ENCODE results near the gene PAX7.
"Not testable (repeated sequence)": the region's sequence is repeated elsewhere in the genome, so short reads cannot be mapped to it uniquely, and the experiment has no call there.

The PAX7 gene

DNA sequence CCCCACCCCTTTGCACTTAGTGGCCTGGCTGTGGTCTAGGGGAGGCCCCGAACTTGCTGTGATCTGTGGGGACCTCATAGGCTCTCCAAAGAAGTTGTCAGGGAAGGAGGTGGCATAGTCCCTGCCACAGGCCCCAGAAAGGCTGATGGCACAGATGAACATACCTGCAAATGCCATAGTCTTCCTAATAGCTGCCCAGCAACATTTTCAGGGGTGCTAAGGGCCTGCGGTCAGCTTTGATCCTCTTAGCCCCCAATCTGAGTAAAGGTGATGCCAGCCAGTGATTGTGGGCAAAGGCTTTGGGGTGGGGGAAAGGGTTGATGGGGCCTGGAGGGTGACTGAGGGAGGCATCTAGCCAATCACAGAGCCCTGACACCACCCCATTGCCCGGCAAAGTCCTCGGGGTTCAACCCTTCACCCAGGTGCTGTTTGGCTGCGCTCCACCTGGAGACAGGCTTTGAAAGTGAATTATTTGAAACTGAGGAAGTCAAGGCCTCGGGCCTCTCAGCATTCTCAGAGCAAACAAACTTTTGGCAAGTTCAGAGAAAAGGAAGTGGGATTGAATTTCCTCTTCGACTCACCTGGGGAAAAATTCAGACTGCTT lies 35.8 kb downstream of the PAX7 start:
- DNase-seq: no peak

DNA sequence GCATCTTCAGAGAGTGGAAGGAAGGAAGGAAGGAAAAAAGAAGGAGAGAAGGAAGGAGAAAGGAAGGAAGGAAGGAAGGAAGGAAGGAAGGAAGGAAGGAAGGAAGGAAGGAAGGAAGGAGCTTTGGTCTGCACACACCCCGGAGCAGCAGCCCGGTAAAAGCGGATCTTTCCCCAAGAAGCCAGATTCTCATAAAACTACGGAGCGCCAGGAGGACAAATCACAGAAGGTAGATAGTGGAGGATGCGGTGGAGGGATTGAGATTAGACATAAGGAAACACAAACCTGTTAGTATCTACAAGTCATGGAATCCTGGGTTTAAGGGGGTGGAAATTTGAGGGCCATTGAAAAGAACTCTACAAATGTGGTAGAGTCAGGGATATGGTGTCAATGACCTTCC lies 36.7 kb downstream of the PAX7 start:
- no peak for DNase-seq

DNA sequence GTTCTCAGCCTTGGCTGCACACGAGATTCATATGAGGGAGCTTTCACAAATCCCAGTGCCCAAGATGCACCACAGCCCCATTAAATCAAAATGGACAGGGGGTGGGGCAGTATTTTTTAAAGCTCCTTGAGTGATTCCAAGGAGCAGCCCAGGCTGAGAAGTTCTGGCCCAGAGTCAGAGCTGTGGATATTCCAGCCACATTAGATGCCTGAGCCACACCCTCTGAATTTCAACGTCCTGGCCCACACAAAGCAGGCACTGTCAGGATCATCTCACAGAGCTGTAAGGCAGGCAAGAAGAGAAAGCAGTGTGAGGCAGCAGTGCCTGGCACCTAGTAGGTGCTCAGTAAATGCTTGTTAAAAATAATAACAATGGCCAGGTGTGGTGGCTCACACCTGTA lies 37.4 kb downstream of the PAX7 start:
- DNase-seq: no peak

DNA sequence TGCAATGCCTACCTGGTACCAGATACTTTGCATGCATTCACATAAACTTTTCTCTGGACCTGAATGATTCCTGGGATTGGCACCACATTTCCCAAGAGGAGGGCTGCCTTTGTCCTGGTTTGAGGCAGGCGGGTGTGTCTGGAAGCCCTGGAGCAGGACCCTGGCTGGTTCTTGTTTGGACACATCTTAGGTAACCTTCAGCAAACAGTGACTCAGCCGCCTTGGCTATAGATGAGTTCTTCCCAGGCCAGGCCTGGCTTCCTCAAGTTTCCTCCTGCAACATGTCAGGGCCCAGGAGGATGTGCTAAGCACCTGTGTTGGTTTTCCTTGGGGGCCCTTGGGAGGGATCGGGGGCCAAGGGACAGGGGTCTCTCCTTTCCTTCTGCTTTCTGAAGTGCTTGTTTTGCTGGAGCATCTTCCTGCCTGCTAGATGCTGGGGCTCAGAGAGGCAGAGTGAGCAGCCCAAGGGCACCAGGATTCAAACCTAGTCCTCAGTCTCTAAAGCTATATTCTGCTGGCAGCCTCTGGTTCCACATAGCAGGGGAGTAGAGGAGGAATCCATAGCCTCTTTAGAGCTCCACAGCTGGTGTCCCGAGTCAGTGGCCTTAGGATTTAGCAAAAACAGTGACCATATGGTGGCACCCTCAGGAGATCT lies 38.2 kb downstream of the PAX7 start:
- DNase-seq: no peak

DNA sequence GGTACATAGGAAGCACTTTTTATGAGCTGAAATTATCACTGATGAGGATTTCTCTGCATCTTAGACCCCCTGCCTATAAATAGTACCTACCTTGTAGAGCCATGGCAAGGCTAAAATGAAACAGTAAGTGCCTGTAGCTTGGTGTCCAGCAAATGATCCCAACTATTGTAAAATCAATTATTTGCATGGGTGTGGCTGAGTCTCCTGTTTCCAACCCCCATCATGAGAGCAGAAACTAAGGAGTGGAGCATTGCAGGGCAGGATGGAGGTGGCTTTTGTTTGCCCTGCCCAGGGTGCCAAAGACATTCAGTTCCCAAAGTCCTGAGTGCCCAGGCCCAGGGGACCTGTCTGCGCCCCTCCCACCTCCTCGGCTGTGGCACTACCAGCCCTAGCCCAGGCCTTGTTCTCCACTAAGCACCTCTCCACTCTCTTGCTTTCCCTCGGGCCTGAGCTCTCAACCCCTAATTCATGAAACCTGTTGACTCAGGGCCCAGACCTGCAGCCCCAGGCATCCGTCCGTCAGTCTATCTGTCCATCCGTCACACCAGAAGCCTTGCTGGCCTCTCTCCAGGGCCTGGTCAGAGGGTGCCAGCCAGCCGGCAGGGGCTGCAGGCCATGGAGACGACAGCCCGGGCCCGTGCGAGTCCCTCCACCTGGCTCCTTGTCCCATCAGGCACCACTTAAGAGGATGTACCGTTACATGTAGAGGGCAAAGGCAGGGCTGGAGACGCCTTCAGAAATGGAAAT lies 39.6 kb downstream of the PAX7 start:
- no peak for DNase-seq

DNA sequence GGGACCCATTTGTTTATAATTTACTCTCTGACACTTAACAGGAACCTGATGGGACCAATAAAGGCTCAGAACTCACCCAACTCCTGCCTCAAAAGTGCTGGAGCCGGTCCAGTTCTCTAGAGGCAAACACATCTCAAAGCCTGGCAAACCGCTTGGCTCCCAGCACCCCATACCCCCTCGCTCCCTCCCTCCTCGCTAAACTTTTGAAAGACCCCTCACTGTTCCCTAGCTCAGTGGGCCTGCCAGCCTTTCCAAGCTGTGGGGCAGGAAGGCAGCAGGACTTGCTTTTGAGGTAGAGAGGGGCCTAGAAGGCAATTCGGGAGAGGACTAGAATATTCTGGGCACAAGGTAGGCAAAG lies 40.2 kb downstream of the PAX7 start:
- no peak for DNase-seq

DNA sequence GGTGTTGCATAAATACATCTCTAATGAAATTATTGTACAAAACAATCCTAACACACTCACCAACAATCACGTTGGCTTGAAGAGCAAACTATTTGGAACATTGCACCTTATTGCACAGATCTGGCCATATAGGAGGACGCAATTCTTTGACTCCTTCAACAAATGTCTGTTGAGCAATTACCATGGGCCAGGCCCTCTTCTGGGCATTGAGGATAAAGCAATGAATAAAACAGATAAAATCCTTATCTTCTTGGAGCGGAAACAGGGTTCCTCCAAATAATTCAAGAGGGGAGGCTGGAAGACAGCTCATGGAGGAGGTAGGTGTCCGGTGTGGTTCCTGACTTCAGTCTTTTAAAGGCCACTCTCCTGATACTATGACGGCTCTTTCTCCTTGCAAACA lies 43.3 kb downstream of the PAX7 start:
- no peak for DNase-seq

DNA sequence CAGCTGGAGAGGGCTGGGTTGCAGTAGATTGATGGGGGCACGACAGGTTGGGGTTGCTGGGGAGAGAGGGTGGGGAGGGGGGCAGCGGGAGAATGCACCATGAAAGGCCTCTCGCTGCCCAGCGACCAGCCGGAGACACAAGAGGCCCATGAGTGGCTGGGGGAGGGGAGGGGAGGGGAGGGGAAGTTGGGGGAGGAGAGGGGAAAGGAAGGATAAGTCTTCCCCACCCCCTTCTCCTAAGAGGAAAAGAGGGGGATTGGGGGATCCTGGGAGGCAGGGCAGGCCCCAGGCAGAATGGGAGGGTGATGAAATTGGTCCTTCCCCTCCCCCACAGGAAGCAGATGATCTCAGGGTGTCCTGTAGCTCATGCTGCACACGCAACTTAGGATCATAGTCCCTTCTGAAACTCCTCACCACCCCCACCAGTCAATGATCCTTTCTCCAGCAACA lies 45.7 kb downstream of the PAX7 start:
- DNase-seq: no peak

DNA sequence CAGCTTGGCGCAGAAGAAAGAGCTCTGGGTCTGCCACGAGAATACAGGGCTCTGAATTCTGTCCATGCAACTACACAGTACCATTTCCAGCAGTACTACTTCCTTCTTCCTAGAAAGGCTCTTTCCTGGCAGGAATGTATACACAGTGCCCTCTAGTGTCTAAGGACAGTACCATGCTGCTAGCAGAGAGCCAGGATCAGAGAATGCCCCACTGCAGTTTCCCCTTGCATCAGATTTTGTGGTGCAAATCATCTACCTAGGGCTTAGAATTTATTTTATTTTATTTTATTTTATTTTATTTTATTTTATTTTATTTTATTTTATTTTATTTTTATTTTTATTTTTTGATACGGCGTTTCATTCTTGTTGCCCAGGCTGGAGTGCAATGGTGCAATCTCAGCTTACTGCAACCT lies 50.8 kb downstream of the PAX7 start:
- DNase-seq: no peak

DNA sequence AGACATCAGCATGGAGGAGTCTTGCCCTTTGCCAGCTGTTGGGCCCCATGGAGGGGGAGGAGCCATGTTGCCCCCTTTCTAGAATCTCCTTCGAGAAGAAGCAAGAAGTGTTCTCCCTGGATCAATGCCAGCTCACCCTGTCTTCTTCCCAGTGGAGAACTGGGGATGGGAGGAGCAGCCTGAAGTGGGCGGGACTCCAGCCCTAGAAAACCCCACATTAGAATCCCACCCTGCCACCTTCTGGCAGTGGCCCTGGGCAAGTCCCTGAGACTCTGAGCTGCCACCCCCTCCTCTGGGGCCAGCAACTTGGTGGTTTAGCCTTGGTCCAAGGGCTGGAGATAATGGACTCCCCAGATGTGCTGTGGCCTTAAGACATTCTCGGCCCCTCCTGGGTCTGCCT lies 51.7 kb downstream of the PAX7 start:
- DNase-seq: no peak

DNA sequence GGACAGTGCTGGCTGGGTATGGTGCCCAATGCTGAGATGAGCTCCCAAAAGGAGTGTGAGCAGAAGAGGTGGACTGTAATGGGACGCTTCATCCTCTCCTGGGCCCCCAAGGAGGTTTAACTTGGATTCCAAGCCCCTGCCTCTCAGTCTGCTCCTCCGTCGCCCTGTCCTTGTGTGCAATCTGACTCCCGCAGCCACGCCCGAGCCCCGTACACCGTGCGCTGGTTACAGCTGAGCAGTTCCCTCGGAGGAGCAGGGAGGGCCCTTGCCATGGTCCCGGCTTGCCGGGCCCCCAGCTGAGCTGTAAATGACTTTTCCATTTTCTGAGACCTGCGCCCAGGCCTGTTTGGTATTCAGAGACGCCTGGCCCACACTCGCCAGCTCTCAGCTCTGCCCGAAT lies 53.7 kb downstream of the PAX7 start:
- no peak for DNase-seq

DNA sequence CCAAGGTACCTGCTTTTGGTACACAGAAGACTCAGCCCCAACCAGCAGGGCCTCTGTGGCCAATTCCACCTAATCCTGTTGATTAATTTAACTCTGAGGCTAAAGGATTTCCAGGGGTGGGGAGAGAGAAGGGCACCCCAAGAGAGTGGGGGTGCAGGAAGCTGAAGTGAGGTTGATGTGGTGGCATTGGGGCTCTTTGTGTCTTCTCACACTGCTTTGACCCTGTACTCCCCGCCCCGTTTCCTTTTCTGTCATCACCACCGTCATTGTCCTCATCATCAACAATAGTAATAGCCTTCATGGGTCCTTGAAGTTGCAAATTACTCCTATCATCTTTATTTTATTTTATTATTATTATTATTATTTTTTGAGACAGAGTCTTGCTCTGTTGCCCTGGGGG lies 55.9 kb downstream of the PAX7 start:
- no peak for DNase-seq

DNA sequence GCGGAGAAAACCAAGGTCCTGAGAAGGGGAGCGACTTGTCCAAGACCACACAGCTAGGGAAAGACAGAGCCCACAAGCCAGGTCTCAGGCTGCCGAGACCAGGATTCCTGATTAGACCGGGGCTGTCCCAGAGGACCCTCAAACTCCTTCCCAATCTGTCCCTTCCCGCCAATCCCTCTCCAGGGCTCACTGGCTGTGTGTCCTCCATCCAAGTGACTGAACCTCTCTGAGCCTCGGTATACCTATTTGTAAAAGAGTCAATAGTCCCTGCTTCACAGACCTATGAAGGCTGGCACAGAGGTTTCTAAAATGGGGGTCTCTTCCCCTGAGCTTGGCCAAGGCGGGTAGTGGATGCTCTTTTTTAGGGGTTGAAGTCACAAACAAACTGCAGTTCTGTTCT lies 56.6 kb downstream of the PAX7 start:
- no peak for DNase-seq

DNA sequence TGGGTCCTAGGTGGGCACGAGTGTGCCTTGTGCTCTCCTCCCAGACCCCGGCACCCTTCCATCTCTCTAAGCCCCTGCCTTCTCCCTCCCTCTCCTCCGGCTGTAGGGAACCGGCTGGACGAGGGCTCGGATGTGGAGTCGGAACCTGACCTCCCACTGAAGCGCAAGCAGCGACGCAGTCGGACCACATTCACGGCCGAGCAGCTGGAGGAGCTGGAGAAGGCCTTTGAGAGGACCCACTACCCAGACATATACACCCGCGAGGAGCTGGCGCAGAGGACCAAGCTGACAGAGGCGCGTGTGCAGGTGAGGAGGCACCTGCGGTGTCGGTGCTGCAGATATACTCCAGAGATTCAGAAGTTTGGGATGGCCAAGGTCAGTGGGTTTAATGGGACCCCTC lies 61.0 kb downstream of the PAX7 start:
- no peak for DNase-seq

DNA sequence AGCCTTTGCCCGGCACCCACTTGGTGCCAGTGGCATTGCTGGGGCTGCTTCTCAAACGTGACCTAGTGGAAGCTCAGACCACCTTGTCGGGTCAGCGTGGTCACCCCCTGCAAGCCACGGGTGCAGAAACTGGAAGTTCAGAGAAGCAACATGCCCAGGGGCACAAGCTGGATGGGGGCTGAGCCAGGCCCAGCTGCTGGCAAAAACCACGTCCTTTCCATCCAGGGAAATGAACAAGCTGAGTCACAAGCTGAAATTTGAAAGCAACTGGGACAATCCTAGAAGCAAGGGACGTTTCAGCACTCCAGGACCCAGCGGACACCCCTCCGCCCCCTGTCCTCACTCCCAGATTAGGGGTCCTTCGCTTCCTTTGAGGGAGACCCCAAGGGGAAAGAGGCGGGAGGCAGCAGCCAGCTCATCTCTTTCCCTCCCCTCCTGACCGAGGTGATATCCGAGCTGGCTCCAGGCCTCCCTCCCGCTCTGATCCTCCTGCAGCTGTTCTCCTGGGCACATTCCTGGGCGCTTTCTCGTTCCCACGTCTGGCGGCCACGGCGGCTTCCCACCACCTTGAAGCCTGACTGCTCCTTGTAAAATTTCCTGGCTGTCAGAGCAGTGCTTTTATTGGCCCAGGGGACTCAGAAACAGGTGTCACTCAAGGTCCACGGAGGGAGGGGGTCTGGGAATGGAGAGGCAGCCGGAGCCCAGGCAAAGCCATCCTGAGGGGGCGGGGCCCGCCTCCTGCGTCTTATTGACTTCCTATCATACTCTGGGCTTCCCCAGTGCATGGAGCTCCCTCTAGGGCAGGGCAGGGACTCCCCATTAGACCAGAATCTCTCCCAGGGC lies 62.8 kb downstream of the PAX7 start:
- no peak for DNase-seq

DNA sequence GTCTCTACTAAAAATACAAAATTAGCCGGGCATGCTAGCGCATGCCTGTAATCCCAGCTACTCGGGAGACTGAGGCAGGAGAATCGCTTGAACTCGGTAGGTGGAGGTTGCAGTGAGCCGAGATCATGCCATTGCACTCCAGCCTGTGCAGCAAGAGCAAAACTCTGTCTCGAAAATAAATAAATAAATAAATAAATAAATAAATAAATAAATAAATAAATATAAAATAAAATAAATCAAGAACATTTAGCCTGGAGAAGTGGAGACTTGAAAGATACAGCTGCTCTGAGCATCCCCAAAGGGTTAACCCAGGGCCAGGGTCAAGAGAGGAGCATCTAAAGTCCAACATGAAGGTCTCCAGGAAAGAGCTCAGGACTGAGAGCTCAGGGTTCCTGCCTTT lies 63.6 kb downstream of the PAX7 start:
- not testable (repeated sequence) for DNase-seq

DNA sequence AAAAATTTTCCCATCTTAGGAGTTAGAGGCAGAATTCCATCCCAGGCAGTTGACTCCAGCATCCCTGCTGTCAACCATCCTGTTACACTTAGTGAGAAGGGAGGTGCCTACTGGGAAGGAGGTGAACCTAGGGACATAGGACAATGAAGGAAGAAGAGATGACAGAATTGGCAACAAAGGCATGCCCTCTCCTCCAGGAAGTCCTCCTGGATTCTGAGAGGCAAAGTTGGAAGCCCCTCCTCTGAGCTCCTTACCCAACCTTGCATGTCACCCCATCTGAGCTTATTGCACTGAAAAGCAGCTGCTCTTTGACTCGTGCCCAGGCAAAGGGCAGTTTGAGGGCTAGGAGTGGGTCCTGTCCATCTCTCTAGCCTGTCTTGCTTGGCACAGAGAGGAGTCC lies 66.9 kb downstream of the PAX7 start:
- no peak for DNase-seq

DNA sequence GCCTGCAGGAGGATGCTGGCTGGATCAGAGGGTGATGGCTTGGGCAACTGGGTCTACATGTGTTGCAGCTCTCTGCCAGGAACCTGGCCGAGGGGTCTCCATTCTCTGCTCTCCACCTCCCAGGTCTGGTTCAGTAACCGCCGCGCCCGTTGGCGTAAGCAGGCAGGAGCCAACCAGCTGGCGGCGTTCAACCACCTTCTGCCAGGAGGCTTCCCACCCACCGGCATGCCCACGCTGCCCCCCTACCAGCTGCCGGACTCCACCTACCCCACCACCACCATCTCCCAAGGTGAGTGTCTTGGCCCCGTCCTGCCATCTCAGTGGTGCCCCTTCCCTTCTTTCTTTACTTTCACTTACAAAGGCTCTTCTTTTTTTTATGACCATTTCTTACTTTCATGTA lies 69.9 kb downstream of the PAX7 start:
- DNase-seq: no peak

DNA sequence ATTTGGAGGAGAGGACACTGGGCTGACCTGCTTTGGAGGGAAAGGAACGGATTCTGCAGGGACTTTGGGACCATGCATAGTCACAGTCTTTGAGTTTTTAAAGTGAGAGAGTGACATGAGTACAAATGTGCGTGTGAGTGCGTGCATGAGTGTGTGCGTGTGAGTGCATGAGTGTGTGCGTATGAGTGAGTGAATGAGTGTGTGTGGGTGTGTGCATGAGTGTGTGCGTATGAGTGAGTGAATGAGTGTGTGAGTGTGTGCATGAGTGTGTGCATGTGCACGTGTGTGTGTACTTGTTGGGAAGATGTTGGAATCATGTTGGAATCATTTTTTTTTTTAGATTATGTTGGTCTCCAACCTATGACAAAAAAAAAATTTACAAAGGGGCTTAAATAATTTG lies 70.5 kb downstream of the PAX7 start:
- DNase-seq: no peak

DNA sequence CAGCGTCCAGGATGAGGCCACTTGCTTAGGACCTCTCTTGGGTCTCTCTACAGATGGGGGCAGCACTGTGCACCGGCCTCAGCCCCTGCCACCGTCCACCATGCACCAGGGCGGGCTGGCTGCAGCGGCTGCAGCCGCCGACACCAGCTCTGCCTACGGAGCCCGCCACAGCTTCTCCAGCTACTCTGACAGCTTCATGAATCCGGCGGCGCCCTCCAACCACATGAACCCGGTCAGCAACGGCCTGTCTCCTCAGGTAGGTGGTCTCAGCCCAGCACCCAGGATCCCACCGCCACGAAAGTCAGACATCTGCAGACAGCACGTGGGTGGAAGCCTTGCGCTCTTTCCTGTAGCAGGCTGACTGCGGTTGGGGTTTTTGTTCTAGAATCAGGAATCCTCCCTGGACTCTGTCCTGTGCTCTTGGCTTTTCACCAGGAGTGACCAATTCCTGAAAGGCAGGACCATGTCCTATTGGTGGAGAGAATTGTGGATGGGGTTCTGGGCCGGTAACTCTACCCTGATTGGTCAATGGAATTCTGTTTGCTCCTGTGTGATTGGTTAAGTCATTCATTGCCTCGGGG lies 72.5 kb downstream of the PAX7 start:
- no peak for DNase-seq

DNA sequence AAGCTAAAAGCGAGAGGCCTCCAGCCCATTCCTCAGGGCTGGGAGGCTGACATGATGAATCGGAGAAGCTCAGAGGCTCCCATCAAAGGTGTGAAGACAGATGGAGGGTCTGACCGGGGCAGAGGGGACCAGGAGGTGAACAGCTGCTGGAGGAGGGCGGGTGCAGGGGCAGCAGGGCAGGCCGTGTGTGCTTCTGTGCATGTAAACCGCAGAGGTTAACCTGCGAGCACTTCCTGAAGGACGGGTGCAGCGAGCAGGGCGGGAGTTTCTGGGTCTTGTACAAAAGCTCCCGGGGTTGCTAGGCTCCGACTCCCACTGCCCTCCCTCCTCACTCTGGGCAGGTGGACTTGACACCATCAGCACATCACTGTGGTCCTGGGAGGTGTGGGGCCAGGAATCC lies 75.2 kb downstream of the PAX7 start:
- DNase-seq: no peak

DNA sequence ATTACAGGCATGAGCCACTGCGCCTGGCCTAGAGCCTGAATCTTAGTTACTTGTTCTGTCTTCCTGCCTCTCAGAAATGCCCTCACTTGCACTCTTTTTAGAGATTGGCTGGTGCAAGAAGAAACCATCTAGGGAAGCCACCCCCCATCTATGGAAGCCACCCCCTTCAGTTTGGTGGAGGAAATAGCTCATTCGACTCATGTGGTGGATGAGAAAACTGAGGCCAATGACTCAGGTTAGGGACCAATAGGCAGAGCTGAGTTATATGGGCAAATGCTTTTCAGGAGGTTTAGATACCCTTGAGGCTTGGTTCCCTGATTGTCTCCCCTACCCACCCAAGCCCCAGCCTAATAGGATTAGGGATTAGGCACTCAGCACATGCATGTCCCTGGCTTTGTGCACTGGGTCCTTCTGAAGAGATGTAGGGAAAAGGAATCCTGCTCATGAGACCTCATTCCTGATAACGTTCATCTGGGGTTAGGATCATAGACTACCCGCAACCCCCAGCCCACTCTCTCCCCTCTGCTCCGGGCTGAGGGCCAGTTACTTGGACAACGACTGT lies 77.1 kb downstream of the PAX7 start:
- DNase-seq: no peak

DNA sequence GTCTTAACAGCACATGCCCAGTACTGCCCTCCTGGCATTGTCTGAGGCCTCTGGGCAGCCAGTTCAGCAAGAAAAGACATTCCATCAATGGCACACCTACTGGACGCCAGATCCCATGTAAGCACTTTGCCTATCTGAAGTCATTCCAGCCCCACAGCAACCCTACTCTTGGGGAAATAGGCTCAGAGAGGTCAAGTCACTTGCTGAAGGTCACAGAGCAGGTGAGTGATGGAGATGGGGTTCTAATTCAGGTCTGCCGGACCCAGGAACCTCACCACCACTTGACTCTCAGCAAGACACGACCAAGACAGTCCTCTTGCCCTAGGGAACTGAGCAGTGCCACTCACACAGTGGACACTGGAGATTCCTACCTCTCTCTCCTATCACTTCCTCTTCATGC lies 79.4 kb downstream of the PAX7 start:
- no peak for DNase-seq

Measured in amniotic stem cell (primary cell).